NT2/D1 (cell line): ENCODE data around the gene SMARCC2.
"Not testable (repeated sequence)": the region's sequence is repeated elsewhere in the genome, so short reads cannot be mapped to it uniquely, and the experiment has no call there.

Experiments
- DNase-seq: peaks from one replicate; pipeline ENCODE4 v3.0.0-alpha.2; 2011; ENCODE audit warnings: low read depth, low spot score
- H3K27me3 ChIP-seq: 2 replicates; pipeline ENCODE4 v1.6.0; 2011; ENCODE audit warnings: mild to moderate bottlenecking; ENCODE audit not compliant: insufficient read length, insufficient read depth
- H3K36me3 ChIP-seq: 2 replicates; pipeline ENCODE4 v1.6.1; 2011; ENCODE audit warnings: mild to moderate bottlenecking, low read length, mixed read lengths; ENCODE audit not compliant: insufficient read depth, insufficient read length
- H3K4me1 ChIP-seq: 2 replicates; pipeline ENCODE4 v1.5.1; 2011; ENCODE audit not compliant: insufficient read depth, insufficient read length
- H3K4me3 ChIP-seq: 2 replicates; pipeline ENCODE4 v1.5.1; 2011; ENCODE audit warnings: low read depth; ENCODE audit not compliant: insufficient read length
- H3K9ac ChIP-seq: 2 replicates; pipeline ENCODE4 v1.6.0; 2011; ENCODE audit warnings: low read depth; ENCODE audit not compliant: insufficient read length
- H3K9me3 ChIP-seq: 2 replicates; pipeline ENCODE4 v1.5.1; 2011; ENCODE audit warnings: mild to moderate bottlenecking, low read length; ENCODE audit not compliant: insufficient read depth
- SUZ12 ChIP-seq: IDR thresholded peaks from 2 replicates; pipeline ENCODE4 v1.6.1; 2011; ENCODE audit not compliant: insufficient read length, insufficient read depth; ENCODE audit errors: extremely low read depth
- YY1 ChIP-seq: IDR thresholded peaks from 2 replicates; pipeline ENCODE4 v1.6.1; 2011; ENCODE audit not compliant: insufficient read length, insufficient read depth
- ZNF274 ChIP-seq: IDR thresholded peaks from 2 replicates; pipeline ENCODE4 v1.6.1; 2011; ENCODE audit warnings: mild to moderate bottlenecking, low read depth, low read length

The SMARCC2 gene

GRCh38 chr12:56157201-56158028 is 31.9 kb downstream of the SMARCC2 start:
- peaks cover 10% of the 10 kb centered on the region for H3K4me1 ChIP-seq
- TF ChIP-seq SUZ12 (no peak), YY1 (no peak)
- H3K36me3 ChIP-seq, result peaks cover 62% of the 10 kb centered on the region

GRCh38 chr12:56156464-56157200 is 32.7 kb downstream of the SMARCC2 start:
- H3K4me1 ChIP-seq, DNase-seq, H3K9ac ChIP-seq, H3K27me3 ChIP-seq, H3K9me3 ChIP-seq: not testable (repeated sequence)
- Histone ChIP-seq H3K4me3 (peak overlapping the region; percentile 39), H3K36me3 (peaks cover 55% of the 10 kb centered on the region)

More at GRCh38 chr12:56157201-56158028, 31.9 kb downstream of the SMARCC2 start:
- DNase-seq, result peak; percentile 83
- H3K27me3 ChIP-seq, result no peaks in the 10 kb centered on the region
- peak overlapping the region; percentile 39 for H3K4me3 ChIP-seq
- no peaks in the 10 kb centered on the region for H3K9me3 ChIP-seq
- H3K9ac ChIP-seq, result peak overlapping the region; percentile 96

GRCh38 chr12:56155256-56155845 is 33.9 kb downstream of the SMARCC2 start:
- H3K4me3 ChIP-seq, result no peak overlapping the region
- no peaks in the 10 kb centered on the region for H3K9me3 ChIP-seq
- H3K4me1 ChIP-seq, result peaks cover 5% of the 10 kb centered on the region
- TF ChIP-seq SUZ12 (no peak), ZNF274 (no peak), YY1 (no peak)
- DNase-seq, result no peak
- H3K27me3 ChIP-seq, result no peaks in the 10 kb centered on the region
- peaks cover 42% of the 10 kb centered on the region for H3K36me3 ChIP-seq
- no peak overlapping the region for H3K9ac ChIP-seq

GRCh38 chr12:56154818-56155217 is 34.5 kb downstream of the SMARCC2 start:
- Histone ChIP-seq H3K36me3 (peaks cover 37% of the 10 kb centered on the region), H3K9ac (no peak overlapping the region), H3K27me3 (no peaks in the 10 kb centered on the region), H3K9me3 (no peaks in the 10 kb centered on the region), H3K4me1 (peaks cover 5% of the 10 kb centered on the region), H3K4me3 (no peak overlapping the region)
- TF ChIP-seq SUZ12, result no peak
- no peak for DNase-seq

GRCh38 chr12:56154246-56154771 is 35.0 kb downstream of the SMARCC2 start:
- no peak overlapping the region for H3K9ac ChIP-seq
- no peak for TF ChIP-seq YY1
- TF ChIP-seq ZNF274, result no peak
- TF ChIP-seq SUZ12, result no peak
- H3K27me3 ChIP-seq, result no peaks in the 10 kb centered on the region
- H3K4me1 ChIP-seq, result peaks cover 5% of the 10 kb centered on the region
- H3K9me3 ChIP-seq, result no peaks in the 10 kb centered on the region
- DNase-seq, result no peak
- no peak overlapping the region for H3K4me3 ChIP-seq
- peaks cover 31% of the 10 kb centered on the region for H3K36me3 ChIP-seq

GRCh38 chr12:56153678-56154065 is 35.6 kb downstream of the SMARCC2 start:
- TF ChIP-seq SUZ12 (no peak), YY1 (no peak), ZNF274 (no peak)
- DNase-seq, result no peak
- Histone ChIP-seq H3K4me1 (peaks cover 5% of the 10 kb centered on the region), H3K4me3 (no peak overlapping the region), H3K9ac (peak overlapping the region; percentile 85), H3K9me3 (no peaks in the 10 kb centered on the region), H3K36me3 (peaks cover 25% of the 10 kb centered on the region), H3K27me3 (no peaks in the 10 kb centered on the region)
